IMR-90 (cell line): ENCODE results near the gene TFE3. TPM values are rescaled to one million over a fixed set of nuclear protein-coding genes. Genes with fewer than 3 reads are reported as not detected.

Experiments
- ATAC-seq: fragments of 200-7000 bp; cut with Tn5 transposase; 2 replicates; pipeline ENCODE4 v1.9.1; 2020; ENCODE audit warnings: low read depth, mild to moderate bottlenecking, moderate library complexity
- BruUV-seq: library from RNA; stranded (reverse); fragments of 400-500 nt; replicated peaks from 2 replicates; lab custom pipeline; 2021; lab: Mats Ljungman, UMichigan
- CTCF ChIA-PET: fragments of 300-600 bp; formaldehyde crosslinking; extraction: SDS; loops from one replicate; lab custom pipeline; 2021; ENCODE audit warnings: antibody characterized with exemption; lab: Yijun Ruan, JAX
- POLR2A ChIA-PET: fragments of 300-600 bp; sonication (Branson Sonifier 250); formaldehyde crosslinking; loops from one replicate; lab custom pipeline; 2022; ENCODE audit warnings: antibody characterized with exemption; ENCODE audit not compliant: unreplicated experiment; lab: Charles Lee
- DNase-seq: peaks from one replicate; pipeline ENCODE4 v3.0.0; 2013
- H2AFZ ChIP-seq: replicated peaks from 2 replicates; pipeline ENCODE3; 2013; ENCODE audit warnings: low read length, mild to moderate bottlenecking; ENCODE audit not compliant: poor library complexity
- H2AK5ac ChIP-seq: 2 replicates; pipeline ENCODE4 v1.6.1; 2013; ENCODE audit warnings: low read depth, low read length, inconsistent platforms
- H2AK9ac ChIP-seq: replicated peaks from 2 replicates; pipeline ENCODE3; 2013; ENCODE audit warnings: mild to moderate bottlenecking, low read depth, low read length, moderate library complexity; ENCODE audit not compliant: poor library complexity
- H2BK120ac ChIP-seq: 2 replicates; pipeline ENCODE4 v1.6.1; 2013; ENCODE audit warnings: low read depth, low read length, inconsistent platforms
- H2BK15ac ChIP-seq: 3 replicates; pipeline ENCODE4 v1.6.1; 2013; ENCODE audit warnings: low read depth, low read length, inconsistent platforms
- H2BK20ac ChIP-seq: 2 replicates; pipeline ENCODE4 v1.6.1; 2013; ENCODE audit warnings: low read depth, mild to moderate bottlenecking, inconsistent platforms, low read length, moderate library complexity
- H2BK5ac ChIP-seq: 2 replicates; pipeline ENCODE4 v1.6.1; 2013; ENCODE audit warnings: mild to moderate bottlenecking, low read depth, low read length, inconsistent platforms; ENCODE audit not compliant: poor library complexity, severe bottlenecking
- H3K14ac ChIP-seq: replicated peaks from 2 replicates; pipeline ENCODE4 v1.6.1; 2013; ENCODE audit warnings: low read depth, low read length, inconsistent platforms
- H3K18ac ChIP-seq: 2 replicates; pipeline ENCODE4 v1.6.1; 2013; ENCODE audit warnings: low read depth, low read length, control low read depth
- H3K23ac ChIP-seq: 2 replicates; pipeline ENCODE4 v1.6.1; 2013; ENCODE audit warnings: low read depth, low read length, inconsistent platforms
- H3K27ac ChIP-seq: 2 replicates; pipeline ENCODE4 v1.5.1; 2013; ENCODE audit warnings: mild to moderate bottlenecking, control low read depth, low read length; ENCODE audit not compliant: insufficient read depth
- H3K27me3 ChIP-seq: 2 replicates; pipeline ENCODE4 v1.6.1; 2013; ENCODE audit warnings: low read length; ENCODE audit not compliant: control insufficient read depth, insufficient read depth
- H3K36me3 ChIP-seq: 2 replicates; pipeline ENCODE4 v1.6.1; 2013; ENCODE audit warnings: low read length, mixed read lengths; ENCODE audit not compliant: control insufficient read depth, insufficient read depth
- H3K4ac ChIP-seq: 2 replicates; pipeline ENCODE4 v1.6.1; 2013; ENCODE audit warnings: low read depth, low read length, inconsistent platforms
- H3K4me1 ChIP-seq: 2 replicates; pipeline ENCODE4 v1.6.1; 2013; ENCODE audit warnings: low read length, mixed read lengths; ENCODE audit not compliant: control insufficient read depth, insufficient read depth
- H3K4me2 ChIP-seq: 2 replicates; pipeline ENCODE4 v1.6.1; 2013; ENCODE audit warnings: low read depth, mild to moderate bottlenecking, control low read depth, low read length, moderate library complexity
- H3K4me3 ChIP-seq: 2 replicates; pipeline ENCODE4 v1.5.1; 2013; ENCODE audit warnings: low read depth, mild to moderate bottlenecking, control low read depth, low read length, moderate library complexity; ENCODE audit not compliant: insufficient read depth
- H3K56ac ChIP-seq: 2 replicates; pipeline ENCODE4 v1.6.1; 2013; ENCODE audit warnings: low read length, inconsistent platforms; ENCODE audit not compliant: insufficient read depth; ENCODE audit errors: extremely low read depth
- H3K79me1 ChIP-seq, 2 experiments: 2 replicates each; pipeline ENCODE4 v1.6.1; 2013; ENCODE audit warnings: low read length in 2 of 2, inconsistent platforms in 1 of 2, low read depth in 1 of 2
- H3K9ac ChIP-seq: 2 replicates; pipeline ENCODE4 v1.6.1; 2013; ENCODE audit warnings: low read depth, low read length, control low read depth
- H3K9me1 ChIP-seq: 2 replicates; pipeline ENCODE4 v1.6.1; 2013; ENCODE audit warnings: low read length, inconsistent platforms; ENCODE audit not compliant: insufficient read depth
- H3K9me3 ChIP-seq: 2 replicates; pipeline ENCODE4 v1.6.1; 2013; ENCODE audit warnings: low read length; ENCODE audit not compliant: control insufficient read depth, insufficient read depth
- H4K20me1 ChIP-seq: 2 replicates; pipeline ENCODE4 v1.6.1; 2013; ENCODE audit warnings: low read length, inconsistent platforms; ENCODE audit not compliant: insufficient read depth
- H4K5ac ChIP-seq: 2 replicates; pipeline ENCODE4 v1.6.1; 2013; ENCODE audit warnings: mild to moderate bottlenecking, low read depth, low read length, control low read depth
- H4K8ac ChIP-seq, 2 experiments: 2 replicates each; pipeline ENCODE4 v1.6.1; 2013; ENCODE audit warnings: low read depth in 2 of 2, low read length in 2 of 2, control low read depth in 1 of 2, inconsistent platforms in 1 of 2
- H4K91ac ChIP-seq: 2 replicates; pipeline ENCODE4 v1.6.1; 2013; ENCODE audit warnings: low read depth, low read length, inconsistent platforms; ENCODE audit not compliant: insufficient read depth
- CEBPB ChIP-seq: IDR thresholded peaks from 2 replicates; pipeline ENCODE4 v1.6.1; 2012; ENCODE audit warnings: low read depth, low read length, improper control_type of control experiment
- CTCF ChIP-seq: conservative IDR thresholded peaks from 2 replicates; pipeline ENCODE4 v1.5.1; 2012; ENCODE audit warnings: mild to moderate bottlenecking, low read depth, low read length, improper control_type of control experiment
- FOS ChIP-seq: fragments of 150-350 bp; IDR thresholded peaks from 2 replicates; pipeline ENCODE4 v1.6.1; 2016; ENCODE audit warnings: low read depth, low read length
- MXI1 ChIP-seq: IDR thresholded peaks from 2 replicates; pipeline ENCODE4 v1.6.1; 2012; ENCODE audit warnings: low read depth, mild to moderate bottlenecking, low read length, moderate library complexity, borderline replicate concordance
- RCOR1 ChIP-seq: IDR thresholded peaks from 2 replicates; pipeline ENCODE4 v1.6.1; 2012; ENCODE audit warnings: mild to moderate bottlenecking, low read length, improper control_type of control experiment; ENCODE audit not compliant: insufficient replicate concordance
- USF2 ChIP-seq: fragments of 150-350 bp; IDR thresholded peaks from 2 replicates; pipeline ENCODE4 v1.6.1; 2017; ENCODE audit warnings: mild to moderate bottlenecking, antibody characterized with exemption, low read length, low read depth
- WGBS, 2 experiments: methylation state at CpG; one replicate each; pipeline versions ENCODE4 v1.1.5 to v1.1.7; 2013; ENCODE audit warnings: missing lambda C conversion rate in 2 of 2; ENCODE audit not compliant: insufficient read length in 1 of 2; ENCODE audit errors: extremely low coverage in 2 of 2; 5-methylcytosine and 5-hydroxymethylcytosine counted together
- dilution Hi-C: fragments of 300-500 bp; cut with HindIII; formaldehyde crosslinking; loops from one replicate; pipeline ENCODE4 v1.14.3; 2018; ENCODE audit warnings: low sequenced_read_pairs; ENCODE audit not compliant: unreplicated experiment
- in situ Hi-C: fragments of 300-500 bp; cut with MboI; formaldehyde crosslinking; loops from 3 replicates; pipeline ENCODE4 v1.14.3; 2019; ENCODE audit warnings: low sequenced_read_pairs, inconsistent platforms, mixed read lengths
- intact Hi-C: fragments of 100-400 bp; cut with micrococcal nuclease; formaldehyde crosslinking; loops from 2 replicates; pipeline ENCODE4 v1.10.0; 2022
- polyA plus RNA-seq, 3 experiments: library from polyadenylated mRNA; depleted of rRNA; stranded (reverse); fragments of >200 nt; gene quantifications; 2 replicates each; pipeline ENCODE4 v1.2.3, GENCODE V29; 2012; ENCODE audit warnings: low replicate concordance in 1 of 3
- total RNA-seq: library from RNA; depleted of rRNA; stranded (reverse); fragments of >200 nt; gene quantifications from 2 replicates; pipeline ENCODE4 v1.2.3, GENCODE V29; 2012

TFE3 gene
- total and polyA plus RNA-seq, 2 of the 4 experiments (the other 2 are of a cell fraction) = 24.4 to 40.5 TPM

- no peak overlapping the region for H3K27ac ChIP-seq
- H4K20me1 ChIP-seq = peaks cover 4% of the 10 kb centered on the region; the same call in 1 of the 2 replicates
- H2BK120ac ChIP-seq = no peak overlapping the region
- ChIA-PET POLR2A (no interaction called here), CTCF (no interaction called here)
- H2BK20ac ChIP-seq = no peak overlapping the region
- H2BK15ac ChIP-seq = no peak overlapping the region
- H2AK9ac ChIP-seq = no peak overlapping the region
- H3K9ac ChIP-seq = no peak overlapping the region
- H3K36me3 ChIP-seq = peaks cover 50% of the 10 kb centered on the region
- no peaks in the 10 kb centered on the region for H3K9me3 ChIP-seq
- no TSS peak for BruUV-seq
- H3K4ac ChIP-seq = no peak overlapping the region
- H3K79me1 ChIP-seq = peaks cover 5 to 11% of the 10 kb centered on the region in 2 experiments
- H3K27me3 ChIP-seq = no peaks in the 10 kb centered on the region
- no peak overlapping the region for H2BK5ac ChIP-seq
- no peak overlapping the region for H3K4me2 ChIP-seq
- no peak overlapping the region for H3K14ac ChIP-seq
- in situ Hi-C loops (no loop called here), intact Hi-C loops (no loop called here), dilution Hi-C loops (no loop called here)
- no peaks in the 10 kb centered on the region for H3K9me1 ChIP-seq
- H3K56ac ChIP-seq = no peak overlapping the region
- no peak overlapping the region for H3K23ac ChIP-seq
- no peak overlapping the region for H2AFZ ChIP-seq
- H4K8ac ChIP-seq = no peak overlapping the region
- no CpG with 5 or more reads among the region's 6 CpGs for WGBS, 2 experiments
- no peak for DNase-seq
- no peak overlapping the region for H4K5ac ChIP-seq
- no peak overlapping the region for H2AK5ac ChIP-seq
- no peak overlapping the region for H4K91ac ChIP-seq
- no peak overlapping the region for H3K18ac ChIP-seq
- H3K4me1 ChIP-seq = peaks cover 1% of the 10 kb centered on the region; the same call in 1 of the 2 replicates
- H3K4me3 ChIP-seq = no peak overlapping the region
- no peak for ATAC-seq
- no peak for TF ChIP-seq MXI1
- TF ChIP-seq CEBPB = no peak
- TF ChIP-seq USF2 = no peak
- no peak for TF ChIP-seq CTCF
- no peak for TF ChIP-seq FOS
- no peak for TF ChIP-seq RCOR1
Measured at GRCh38 chrX:49029876-49030275, 13.3 kb downstream of the TFE3 start.
